ENCODE measurements around the gene PHLPP1. TPM values are rescaled to one million over a fixed set of nuclear protein-coding genes. Genes with fewer than 3 reads are reported as not detected.

Gene PHLPP1
- polyA plus RNA-seq, 4 donors, result 16.4 to 20.5 (median 18.0) TPM

Other genes with a start within 250 kb of the PHLPP1 start
- 10 to 100 TPM; 13.1 to 19.6 (median 15.1) TPM for gene ZCCHC2, start 192.5 kb upstream of the PHLPP1 start, polyA plus RNA-seq (ENCODE audit: insufficient read length in 4 of 4)

Measured in right renal pelvis (tissue), 4 donors.